Mesangial cell (primary cell): Measurements from ENCODE around the gene LAT. TPM values are rescaled to one million over a fixed set of nuclear protein-coding genes. Genes with fewer than 3 reads are reported as not detected.

Source experiments
- total RNA-seq: library from RNA; depleted of rRNA; stranded (reverse); fragments of >200 nt; gene quantifications from 2 replicates; pipeline ENCODE4 v1.2.3, GENCODE V29; 2015

The LAT gene, protein sequence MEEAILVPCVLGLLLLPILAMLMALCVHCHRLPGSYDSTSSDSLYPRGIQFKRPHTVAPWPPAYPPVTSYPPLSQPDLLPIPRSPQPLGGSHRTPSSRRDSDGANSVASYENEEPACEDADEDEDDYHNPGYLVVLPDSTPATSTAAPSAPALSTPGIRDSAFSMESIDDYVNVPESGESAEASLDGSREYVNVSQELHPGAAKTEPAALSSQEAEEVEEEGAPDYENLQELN
- 3.7 and 6.2 TPM in 2 replicates for total RNA-seq

DNA sequence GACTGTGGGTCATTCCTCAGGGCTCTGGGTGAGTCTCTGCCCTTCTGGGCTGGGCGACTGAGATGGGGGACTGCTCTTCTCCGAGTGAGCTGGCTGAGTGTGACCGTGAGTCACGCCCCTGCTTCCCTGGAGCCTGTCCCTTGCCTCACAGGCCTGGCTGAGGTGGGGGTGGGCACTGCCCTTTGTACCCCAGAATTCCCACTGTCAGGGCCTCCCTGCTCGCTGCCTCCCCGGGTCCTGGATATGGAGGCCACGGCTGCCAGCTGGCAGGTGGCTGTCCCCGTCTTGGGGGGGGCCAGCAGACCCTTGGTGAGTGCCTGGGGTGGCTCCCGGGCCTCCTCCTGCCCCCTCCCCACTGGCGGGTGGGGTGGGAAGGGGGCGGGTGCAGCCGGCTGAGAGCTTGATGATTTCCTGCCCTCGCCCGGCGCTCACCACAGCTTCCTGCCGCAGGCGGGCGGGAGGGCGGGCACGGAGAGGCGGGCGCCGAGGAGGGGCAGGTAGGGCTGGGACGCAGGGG is at the start of gene LAT:
TSS of gene LAT (plus strand) at position 434 of the 517 bp plus-strand sequence. CDS start 366 bp downstream, outside the sequence.

DNA sequence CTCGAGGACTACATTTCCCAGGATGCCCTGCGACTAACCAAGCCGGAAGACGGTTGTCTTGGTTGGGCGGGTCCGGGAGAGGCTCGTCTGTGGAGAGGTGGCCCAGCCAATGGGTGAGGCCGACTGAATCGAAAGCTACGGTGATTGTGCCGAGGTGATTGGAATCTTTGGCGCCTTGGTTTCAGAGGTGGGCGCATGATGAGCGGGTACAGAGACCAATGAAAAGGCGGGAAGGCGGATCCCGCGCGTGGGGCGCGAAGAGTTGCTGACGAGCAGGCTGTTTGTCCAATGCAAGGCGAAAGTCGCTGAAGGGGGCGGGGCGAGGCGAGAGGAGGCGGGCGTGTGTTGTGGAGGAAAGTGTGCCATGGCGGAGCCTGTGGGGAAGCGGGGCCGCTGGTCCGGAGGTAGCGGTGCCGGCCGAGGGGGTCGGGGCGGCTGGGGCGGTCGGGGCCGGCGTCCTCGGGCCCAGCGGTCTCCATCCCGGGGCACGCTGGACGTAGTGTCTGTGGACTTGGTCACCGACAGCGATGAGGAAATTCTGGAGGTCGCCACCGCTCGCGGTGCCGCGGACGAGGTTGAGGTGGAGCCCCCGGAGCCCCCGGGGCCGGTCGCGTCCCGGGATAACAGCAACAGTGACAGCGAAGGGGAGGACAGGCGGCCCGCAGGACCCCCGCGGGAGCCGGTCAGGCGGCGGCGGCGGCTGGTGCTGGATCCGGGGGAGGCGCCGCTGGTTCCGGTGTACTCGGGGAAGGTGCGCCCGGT is 34.0 kb upstream of the LAT start, which contains the start of gene NFATC2IP:
TSS of gene NFATC2IP (plus strand) at position 290 of the 762 bp plus-strand sequence. CDS start at position 365, 75 bp downstream.

DNA sequence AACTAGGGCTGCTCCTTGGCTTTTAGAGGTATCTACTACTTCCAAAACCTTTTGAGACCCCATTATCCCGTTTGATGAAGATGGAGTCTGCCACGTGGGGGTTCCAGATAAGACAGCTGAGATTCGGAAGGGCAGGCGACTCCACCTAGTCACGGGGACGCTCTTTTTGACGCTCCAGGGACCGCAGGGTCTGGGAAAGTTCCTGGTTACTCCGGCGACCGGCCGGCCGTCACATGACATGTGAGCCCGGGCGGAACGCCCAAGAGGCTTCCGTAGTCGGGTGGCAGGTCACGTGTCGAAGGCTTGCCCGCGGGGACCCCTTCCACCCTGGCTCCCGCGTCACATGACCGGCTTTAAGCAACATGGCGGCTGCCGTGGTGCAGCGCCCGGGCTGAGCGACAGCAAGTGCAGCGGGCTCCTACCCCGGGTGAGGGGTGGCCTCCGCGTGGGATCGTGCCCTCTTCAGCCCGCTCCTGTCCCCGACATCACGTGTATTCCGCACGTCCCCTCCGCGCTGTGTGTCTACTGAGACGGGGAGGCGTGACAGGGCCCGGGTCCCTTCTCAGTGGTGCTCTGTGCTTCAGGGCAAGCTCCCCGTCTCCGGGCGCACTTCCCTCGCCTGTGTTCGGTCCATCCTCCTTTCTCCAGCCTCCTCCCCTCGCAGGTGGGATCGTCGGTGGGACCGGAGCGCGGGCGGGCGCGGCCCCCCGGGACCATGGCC is 10.3 kb upstream of the LAT start, which contains the start of gene SPNS1:
TSS of gene SPNS1 (plus strand) at position 342 of the 721 bp plus-strand sequence. CDS start at position 716, 374 bp downstream.

Other genes with a start within 250 kb of the LAT start
- 0.38 TPM in 1 of 2 replicates, not detected in the other for gene NPIPB9, start 233.3 kb upstream of the LAT start, total RNA-seq
- gene ATXN2L, start 162.1 kb upstream of the LAT start, total RNA-seq: 119 and 120 TPM in 2 replicates
- gene TUFM, start 138.7 kb upstream of the LAT start, total RNA-seq: 198 and 222 TPM in 2 replicates
- 20.2 and 44.5 TPM in 2 replicates for gene SH2B1, start 121.2 kb upstream of the LAT start, total RNA-seq
- 0.16 and 0.89 TPM in 2 replicates for gene ATP2A1, start 106.6 kb upstream of the LAT start, total RNA-seq
- gene RABEP2, start 59.8 kb upstream of the LAT start, total RNA-seq: 20.0 and 41.2 TPM in 2 replicates
- 0.16 and 0.25 TPM in 2 replicates for gene CD19, start 53.1 kb upstream of the LAT start, total RNA-seq
- 17.2 and 26.7 TPM in 2 replicates for gene NFATC2IP, start 34.1 kb upstream of the LAT start, total RNA-seq
- 60.0 and 111 TPM in 2 replicates for gene SPNS1, start 10.3 kb upstream of the LAT start, total RNA-seq